Sigmoid colon (tissue), 7 donors: ENCODE data around the gene GRID1. TPM values are rescaled to one million over a fixed set of nuclear protein-coding genes. Genes with fewer than 3 reads are reported as not detected.

Experiments
- DNase-seq: peaks from one replicate; pipeline ENCODE4 v3.0.0-alpha.2; 2019
- H3K27ac ChIP-seq, 4 donors: fragments of 200-600 bp; sonication (generic); one replicate each; pipeline ENCODE4 v1.5.1; 2016 to 2019; ENCODE audit warnings: mild to moderate bottlenecking in 1 of 4
- H3K27me3 ChIP-seq, 3 donors: fragments of 200-600 bp; sonication (generic); one replicate each; pipeline ENCODE4 v1.5.1; 2019; ENCODE audit warnings: mild to moderate bottlenecking in 1 of 3
- H3K36me3 ChIP-seq, 4 donors: fragments of 200-600 bp; sonication (generic); one replicate each; pipeline ENCODE4 v1.5.1; 2016 to 2019
- H3K4me1 ChIP-seq, 4 donors: fragments of 200-600 bp; sonication (generic); one replicate each; pipeline ENCODE4 v1.5.1; 2017 to 2019
- H3K4me3 ChIP-seq, 4 donors: fragments of 200-600 bp; sonication (generic); one replicate each; pipeline ENCODE4 v1.5.1; 2017 to 2019; ENCODE audit warnings: mild to moderate bottlenecking in 2 of 4, moderate library complexity in 1 of 4
- H3K9me3 ChIP-seq, 4 donors: fragments of 200-600 bp in 3 of 4; sonication (generic) in 3 of 4; one replicate each; pipeline versions ENCODE4 v1.5.1 to v1.6.1; 2013 to 2019
- CTCF ChIP-seq, 4 experiments: fragments of 450-650 bp in 3 of 4; fragments of 200-600 bp in 1 of 4; IDR thresholded peaks; one replicate each; pipeline ENCODE4 v1.5.1; 2016 to 2019; ENCODE audit warnings: antibody characterized with exemption in 4 of 4, mild to moderate bottlenecking in 3 of 4, moderate library complexity in 2 of 4
- EP300 ChIP-seq, 4 donors: sonication (generic); formaldehyde crosslinking; IDR thresholded peaks; one replicate each; pipeline ENCODE4 v1.6.1; 2017; ENCODE audit warnings: antibody characterized with exemption in 4 of 4
- POLR2A ChIP-seq, 2 donors: fragments of 450-650 bp; IDR thresholded peaks; one replicate each; pipeline ENCODE4 v1.6.1; 2016; ENCODE audit warnings: antibody characterized with exemption in 2 of 2, mild to moderate bottlenecking in 2 of 2, moderate library complexity in 2 of 2
- POLR2AphosphoS5 ChIP-seq, 4 donors: sonication (generic); formaldehyde crosslinking; IDR thresholded peaks; one replicate each; pipeline ENCODE4 v1.6.1; 2017; ENCODE audit warnings: antibody characterized with exemption in 4 of 4
- WGBS, 2 donors: extraction: QIAGEN DNeasy Blood & Tissue Kit; methylation state at CpG; one replicate each; pipeline ENCODE4 v1.1.7; 2013; 5-methylcytosine and 5-hydroxymethylcytosine counted together
- intact Hi-C: fragments of 100-400 bp; cut with DNase I; formaldehyde crosslinking; loops from one replicate; pipeline ENCODE4 v1.15.1; 2023
- polyA plus RNA-seq, 3 donors: library from polyadenylated mRNA; stranded (reverse); fragments of 200-250 nt; gene quantifications; one replicate each; pipeline ENCODE4 v1.2.3, GENCODE V29; 2013
- total RNA-seq, 4 donors: library from RNA; depleted of rRNA; stranded (reverse); fragments of >200 nt; gene quantifications; one replicate each; pipeline ENCODE4 v1.1.0, GENCODE V29; 2016
- donor health status: healthy with polysubstance abuse.
- donor health status: Bipolar disorder and iron deficiency.
- donor health status: healthy.

Gene GRID1
- total and polyA plus RNA-seq, 7 donors: 0.66 to 4.7 (median 1.1) TPM; not detected in 2

DNA sequence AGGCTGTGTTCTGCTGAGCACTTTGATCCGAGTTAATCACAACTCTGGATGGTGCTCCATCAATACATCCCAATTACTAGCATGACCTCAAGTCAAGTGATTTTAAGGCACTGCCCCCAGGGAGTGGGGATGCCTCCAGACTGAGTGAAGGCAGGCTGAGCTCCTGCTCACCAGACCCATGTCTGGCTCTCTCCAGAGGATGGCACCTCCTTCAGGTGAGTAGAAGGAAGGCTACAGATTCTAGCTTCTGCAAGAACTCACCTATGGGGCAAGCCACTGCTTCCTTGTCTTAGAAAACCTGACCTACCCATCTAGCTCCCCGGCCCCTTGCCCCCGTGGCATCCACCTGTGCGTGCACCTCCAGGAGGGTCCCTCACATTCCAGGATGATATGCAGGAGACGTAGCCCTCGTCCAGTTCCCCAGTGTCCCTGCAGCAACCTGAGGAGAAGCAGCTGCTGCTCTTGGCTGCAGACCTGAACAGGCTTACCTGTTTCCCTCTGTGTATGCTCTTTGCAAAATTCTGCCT lies 390.3 kb downstream of the GRID1 start:
- 80 to 86% methylated on average over 6 of the region's 6 CpGs for WGBS, 2 donors
- intact Hi-C loops: no loop called here

GRCh38 chr10:85971494-85971893 lies 395.1 kb downstream of the GRID1 start:
- Histone ChIP-seq H3K27me3 (no peaks in the 10 kb centered on the region), H3K4me1 (no peaks in the 10 kb centered on the region), H3K36me3 (no peaks in the 10 kb centered on the region), H3K9me3 (peaks cover 0 to 4% (median 0%) of the 10 kb centered on the region in 4 donors), H3K4me3 (no peak overlapping the region), H3K27ac (no peak overlapping the region)
- intact Hi-C loops: no loop called here
- TF ChIP-seq POLR2A (IDR thresholded peaks at IDR 0.05): no peak
- TF ChIP-seq CTCF (IDR thresholded peaks at IDR 0.05): no peak
- TF ChIP-seq POLR2AphosphoS5 (IDR thresholded peaks at IDR 0.05): no peak
- DNase-seq: no peak

More for the DNA sequence above, 390.3 kb downstream of the GRID1 start:
- no peaks in the 10 kb centered on the region for H3K27me3 ChIP-seq
- H3K27ac ChIP-seq: no peak overlapping the region
- no peak overlapping the region for H3K4me3 ChIP-seq
- no peaks in the 10 kb centered on the region for H3K4me1 ChIP-seq
- H3K36me3 ChIP-seq: no peaks in the 10 kb centered on the region
- no peak for DNase-seq
- H3K9me3 ChIP-seq: peaks cover 0 to 2% (median 0%) of the 10 kb centered on the region in 4 donors
- TF ChIP-seq EP300 (IDR thresholded peaks at IDR 0.05) (no peak), POLR2AphosphoS5 (IDR thresholded peaks at IDR 0.05) (no peak), POLR2A (IDR thresholded peaks at IDR 0.05) (no peak), CTCF (IDR thresholded peaks at IDR 0.05) (no peak)

DNA sequence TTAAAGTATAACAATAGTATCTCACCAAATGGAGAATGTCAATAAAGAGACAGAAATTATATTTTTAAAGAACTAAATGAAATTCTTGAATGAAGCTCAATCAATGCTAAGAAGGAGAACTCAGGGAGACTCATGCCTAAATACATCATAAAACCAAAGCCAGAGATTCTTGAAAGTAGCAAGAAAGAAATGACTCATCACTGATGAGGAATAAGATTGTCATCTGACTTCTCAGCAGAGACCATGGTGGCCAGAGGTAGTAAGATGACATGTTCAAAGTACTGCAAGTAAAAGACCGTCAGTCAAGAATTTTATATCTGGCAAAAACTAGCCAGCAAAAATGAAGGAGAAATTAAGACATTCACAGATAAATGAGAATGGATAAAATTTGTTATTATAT lies 399.0 kb downstream of the GRID1 start:
- TF ChIP-seq POLR2A (IDR thresholded peaks at IDR 0.05) (no peak), EP300 (IDR thresholded peaks at IDR 0.05) (no peak), CTCF (IDR thresholded peaks at IDR 0.05) (no peak), POLR2AphosphoS5 (IDR thresholded peaks at IDR 0.05) (no peak)
- H3K4me3 ChIP-seq: no peak overlapping the region
- H3K4me1 ChIP-seq: no peaks in the 10 kb centered on the region
- peaks cover 0 to 7% (median 4%) of the 10 kb centered on the region in 4 donors for H3K9me3 ChIP-seq
- 77 to 87% methylated on average over 1 of the region's 1 CpG for WGBS, 2 donors
- H3K27me3 ChIP-seq: no peaks in the 10 kb centered on the region
- no peak for DNase-seq
- H3K36me3 ChIP-seq: no peaks in the 10 kb centered on the region
- intact Hi-C loops: no loop called here
- no peak overlapping the region for H3K27ac ChIP-seq

DNA sequence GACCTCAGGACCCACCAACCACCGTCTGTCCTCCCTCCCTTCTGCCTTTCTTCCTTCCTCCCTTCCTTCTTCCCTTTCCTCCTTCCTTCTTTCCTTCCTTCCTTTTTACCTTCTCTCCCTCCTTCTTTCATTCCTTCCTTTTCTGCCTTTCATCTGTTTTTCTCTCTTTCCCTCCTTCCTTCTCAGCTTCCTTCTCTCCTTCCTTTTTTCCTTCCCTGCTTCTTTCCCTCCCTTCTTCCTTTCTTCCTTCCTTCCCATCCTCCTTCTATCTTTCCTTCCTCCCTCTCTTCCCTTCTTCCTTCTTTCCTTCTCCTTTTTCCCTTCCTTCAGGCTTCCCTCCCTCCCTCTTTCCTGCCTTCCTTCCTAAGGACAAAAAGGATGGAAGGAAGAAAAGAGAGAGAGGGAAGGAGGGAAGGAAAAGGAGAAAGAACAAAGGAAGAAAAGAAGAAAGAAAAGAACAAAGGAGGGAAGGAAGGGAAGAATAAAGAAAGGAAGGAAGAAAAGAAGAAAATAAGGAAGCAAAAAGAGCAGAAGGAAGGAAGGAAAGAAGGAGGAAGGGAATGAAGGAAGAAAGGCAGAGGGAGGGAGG lies 405.0 kb downstream of the GRID1 start:
- Histone ChIP-seq H3K27me3 (no peaks in the 10 kb centered on the region), H3K4me1 (no peaks in the 10 kb centered on the region), H3K27ac (no peak overlapping the region), H3K36me3 (no peaks in the 10 kb centered on the region), H3K4me3 (no peak overlapping the region), H3K9me3 (peaks cover 0 to 4% (median 3%) of the 10 kb centered on the region in 4 donors)
- TF ChIP-seq POLR2AphosphoS5 (IDR thresholded peaks at IDR 0.05) (no peak), EP300 (IDR thresholded peaks at IDR 0.05) (no peak), POLR2A (IDR thresholded peaks at IDR 0.05) (no peak), CTCF (IDR thresholded peaks at IDR 0.05) (no peak)
- no peak for DNase-seq
- intact Hi-C loops: no loop called here
- 60 to 64% methylated on average over 1 of the region's 1 CpG for WGBS, 2 donors

GRCh38 chr10:85961073-85961472 lies 405.5 kb downstream of the GRID1 start:
- TF ChIP-seq POLR2A (IDR thresholded peaks at IDR 0.05) (no peak), CTCF (IDR thresholded peaks at IDR 0.05) (no peak), POLR2AphosphoS5 (IDR thresholded peaks at IDR 0.05) (no peak), EP300 (IDR thresholded peaks at IDR 0.05) (no peak)
- WGBS, 2 donors: 83 to 89% methylated on average over 6 of the region's 6 CpGs
- Histone ChIP-seq H3K36me3 (no peaks in the 10 kb centered on the region), H3K4me3 (no peak overlapping the region), H3K9me3 (peaks cover 0 to 4% (median 3%) of the 10 kb centered on the region in 4 donors), H3K4me1 (no peaks in the 10 kb centered on the region), H3K27me3 (no peaks in the 10 kb centered on the region), H3K27ac (no peak overlapping the region)
- DNase-seq: no peak
- intact Hi-C loops: no loop called here
